Thoracic aorta (tissue), 2 donors: ENCODE results near the gene KNTC1. TPM values are rescaled to one million over a fixed set of nuclear protein-coding genes. Genes with fewer than 3 reads are reported as not detected.
"Not testable (repeated sequence)": the region's sequence is repeated elsewhere in the genome, so short reads cannot be mapped to it uniquely, and the experiment has no call there.

Experiments used
- ATAC-seq: fragments of 150-250 bp; one replicate; pipeline ENCODE4 v1.8.0; 2017; ENCODE audit warnings: low read depth; ENCODE audit not compliant: insufficient number of reproducible peaks, low FRiP score
- DNase-seq: peaks from one replicate; pipeline ENCODE4 v3.0.0-alpha.2; 2020; ENCODE audit warnings: low spot score
- H3K27ac ChIP-seq, 2 donors: fragments of 200-600 bp; sonication (generic); 1 replicate in 1 of 2; 2 replicates in 1 of 2; pipeline ENCODE4 v1.5.1; 2016; ENCODE audit warnings: mild to moderate bottlenecking in 2 of 2, moderate library complexity in 2 of 2
- H3K27me3 ChIP-seq: fragments of 200-600 bp; sonication (generic); replicated peaks from 2 replicates; pipeline ENCODE4 v1.6.0; 2016; ENCODE audit warnings: mild to moderate bottlenecking; ENCODE audit not compliant: insufficient read depth
- H3K36me3 ChIP-seq: fragments of 200-600 bp; sonication (generic); one replicate; pipeline ENCODE4 v1.5.1; 2016
- H3K4me1 ChIP-seq, 2 donors: fragments of 200-600 bp; sonication (generic); 1 replicate in 1 of 2; 2 replicates in 1 of 2; pipeline versions ENCODE4 v1.5.1 to v1.6.0; 2016; ENCODE audit warnings: low read depth in 2 of 2, mild to moderate bottlenecking in 1 of 2; ENCODE audit not compliant: control insufficient read depth in 1 of 2
- H3K4me3 ChIP-seq: fragments of 200-600 bp; sonication (generic); 2 replicates; pipeline ENCODE4 v1.5.1; 2016; ENCODE audit warnings: mild to moderate bottlenecking
- H3K9me3 ChIP-seq: fragments of 200-600 bp; sonication (generic); 2 replicates; pipeline ENCODE4 v1.5.1; 2016
- CTCF ChIP-seq: fragments of 200-600 bp; sonication (generic); IDR thresholded peaks from one replicate; pipeline ENCODE4 v1.5.1; 2019; ENCODE audit warnings: antibody characterized with exemption
- total RNA-seq, 2 donors: library from RNA; depleted of rRNA; stranded (reverse); fragments of >200 nt; gene quantifications; one replicate each; pipeline versions ENCODE4 v1.1.0 to v1.2.3, GENCODE V29; 2016

KNTC1 gene
- total RNA-seq, 2 donors from 2014 or later: 11.4 to 24.4 TPM

- ATAC-seq: no peak
- Histone ChIP-seq H3K27me3 (no peaks in the 10 kb centered on the region), H3K9me3 (no peaks in the 10 kb centered on the region), H3K4me1 (no peaks in the 10 kb centered on the region), H3K4me3 (no peak overlapping the region), H3K27ac (no peak overlapping the region), H3K36me3 (peaks cover 6% of the 10 kb centered on the region)
- TF ChIP-seq CTCF: no peak
- DNase-seq: no peak
Observed at GRCh38 chr12:122590990-122591389, 63.9 kb downstream of the KNTC1 start.

- H3K36me3 ChIP-seq, H3K27me3 ChIP-seq, ATAC-seq, DNase-seq, H3K4me1 ChIP-seq, H3K9me3 ChIP-seq, H3K4me3 ChIP-seq, H3K27ac ChIP-seq: not testable (repeated sequence)
Observed at GRCh38 chr12:122591966-122592365, 64.9 kb downstream of the KNTC1 start.

DNA sequence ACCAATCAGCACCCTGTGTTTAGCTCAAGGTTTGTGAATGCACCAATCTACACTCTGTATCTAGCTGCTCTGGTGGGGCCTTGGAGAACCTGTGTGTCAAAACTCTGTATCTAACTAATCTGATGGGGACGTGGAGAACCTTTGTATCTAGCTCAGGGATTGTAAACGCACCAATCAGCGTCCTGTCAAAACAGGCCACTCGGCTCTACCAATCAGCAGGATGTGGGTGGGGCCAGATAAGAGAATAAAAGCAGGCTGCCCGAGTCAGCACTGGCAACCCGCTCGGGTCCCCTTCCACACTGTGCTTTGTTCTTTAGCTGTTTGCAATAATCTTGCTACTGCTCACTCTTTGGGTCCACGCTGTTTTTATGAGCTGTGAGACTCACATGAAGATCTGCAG lies 65.5 kb downstream of the KNTC1 start:
- H3K4me1 ChIP-seq, H3K4me3 ChIP-seq, H3K36me3 ChIP-seq, ATAC-seq, H3K9me3 ChIP-seq, H3K27ac ChIP-seq, H3K27me3 ChIP-seq, DNase-seq: not testable (repeated sequence)

DNA sequence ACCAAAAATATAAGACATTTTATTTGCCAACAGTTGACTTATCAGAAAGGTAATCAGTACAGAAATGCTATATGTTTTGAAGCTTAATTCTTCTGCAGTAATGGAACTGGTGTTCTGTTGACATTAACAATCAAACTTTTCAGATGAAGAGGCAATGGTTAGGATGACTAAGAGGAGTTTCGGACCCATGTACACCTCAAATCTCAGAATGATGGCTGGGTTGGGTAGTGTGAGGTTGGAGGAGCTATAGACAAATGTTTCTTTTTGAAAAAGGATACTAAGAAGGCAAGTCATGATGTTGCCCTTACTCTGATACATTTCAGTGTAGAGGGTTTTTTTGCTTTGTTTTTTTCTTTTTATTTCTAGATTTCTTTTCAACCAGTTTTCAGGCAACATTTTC lies 66.9 kb downstream of the KNTC1 start:
- H3K4me1 ChIP-seq: no peaks in the 10 kb centered on the region
- ATAC-seq (no peak), DNase-seq (no peak)
- no peaks in the 10 kb centered on the region for H3K9me3 ChIP-seq
- no peak overlapping the region for H3K4me3 ChIP-seq
- no peaks in the 10 kb centered on the region for H3K27me3 ChIP-seq
- no peak overlapping the region for H3K27ac ChIP-seq
- peaks cover 6% of the 10 kb centered on the region for H3K36me3 ChIP-seq
- no peak for TF ChIP-seq CTCF

DNA sequence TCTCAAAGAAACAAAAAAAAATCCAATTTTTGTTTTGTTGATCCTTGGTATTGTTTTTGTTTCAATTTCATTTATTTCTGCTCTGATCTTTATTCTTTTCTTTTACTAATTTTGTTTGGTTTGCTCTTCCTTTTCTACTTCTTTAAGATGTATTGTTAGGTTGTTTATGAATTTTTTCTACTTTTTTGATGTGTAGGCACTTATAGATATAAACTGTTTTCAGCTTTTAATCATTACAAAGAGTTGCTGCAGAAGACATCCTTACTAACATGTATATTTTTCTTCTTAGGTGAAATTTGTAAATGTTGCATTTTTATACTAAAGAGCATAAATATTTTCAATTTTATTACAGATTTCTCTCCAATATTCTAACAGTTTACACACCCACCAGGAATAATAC lies 69.8 kb downstream of the KNTC1 start:
- no peak for TF ChIP-seq CTCF
- DNase-seq (no peak), ATAC-seq (no peak)
- Histone ChIP-seq H3K4me1 (no peaks in the 10 kb centered on the region), H3K27me3 (no peaks in the 10 kb centered on the region), H3K9me3 (no peaks in the 10 kb centered on the region), H3K27ac (no peak overlapping the region), H3K4me3 (no peak overlapping the region), H3K36me3 (peaks cover 6% of the 10 kb centered on the region)

- no peak overlapping the region for H3K27ac ChIP-seq
- H3K4me3 ChIP-seq: no peak overlapping the region
- TF ChIP-seq CTCF: no peak
- H3K36me3 ChIP-seq: peaks cover 4% of the 10 kb centered on the region
- H3K4me1 ChIP-seq: no peaks in the 10 kb centered on the region
- DNase-seq (no peak), ATAC-seq (no peak)
- H3K27me3 ChIP-seq: no peaks in the 10 kb centered on the region
- no peaks in the 10 kb centered on the region for H3K9me3 ChIP-seq
Observed at GRCh38 chr12:122602456-122602855, 75.4 kb downstream of the KNTC1 start.
